IMR-90 (cell line): Measurements from ENCODE around the gene FITM2.

Experiments used
- BHLHE40 ChIP-seq: fragments of 150-350 bp; IDR thresholded peaks from 2 replicates; pipeline ENCODE4 v1.6.1; 2016; ENCODE audit warnings: mild to moderate bottlenecking, low read depth, low read length
- CEBPB ChIP-seq: IDR thresholded peaks from 2 replicates; pipeline ENCODE4 v1.6.1; 2012; ENCODE audit warnings: low read depth, low read length, improper control_type of control experiment
- FOS ChIP-seq: fragments of 150-350 bp; IDR thresholded peaks from 2 replicates; pipeline ENCODE4 v1.6.1; 2016; ENCODE audit warnings: low read depth, low read length
- MAZ ChIP-seq: IDR thresholded peaks from 2 replicates; pipeline ENCODE4 v1.6.1; 2012; ENCODE audit warnings: low read depth, mild to moderate bottlenecking, low read length, improper control_type of control experiment, moderate library complexity, borderline replicate concordance
- NFE2L2 ChIP-seq: fragments of 150-350 bp; IDR thresholded peaks from 2 replicates; pipeline ENCODE4 v1.6.1; 2016; ENCODE audit warnings: low read depth, mild to moderate bottlenecking, low read length
- POLR2A ChIP-seq: IDR thresholded peaks from 2 replicates; pipeline ENCODE4 v1.6.1; 2012; ENCODE audit warnings: mild to moderate bottlenecking, low read depth, low read length
- RCOR1 ChIP-seq: IDR thresholded peaks from 2 replicates; pipeline ENCODE4 v1.6.1; 2012; ENCODE audit warnings: mild to moderate bottlenecking, low read length, improper control_type of control experiment; ENCODE audit not compliant: insufficient replicate concordance
- RFX5 ChIP-seq: IDR thresholded peaks from 2 replicates; pipeline ENCODE4 v1.8.0; 2012; ENCODE audit warnings: low read depth, mild to moderate bottlenecking, low read length, moderate library complexity
- SMC3 ChIP-seq: fragments of 150-350 bp; IDR thresholded peaks from 2 replicates; pipeline ENCODE4 v1.6.1; 2016; ENCODE audit warnings: low read depth, mild to moderate bottlenecking, antibody characterized with exemption, low read length, moderate library complexity
- TF ChIP-seq, protein P1 (sequence below): conservative IDR thresholded peaks from 2 replicates; pipeline ENCODE4 v1.5.1; 2012; ENCODE audit warnings: mild to moderate bottlenecking, low read depth, low read length, improper control_type of control experiment
- TF ChIP-seq, protein P2 (sequence below): fragments of 150-350 bp; IDR thresholded peaks from 2 replicates; pipeline ENCODE4 v1.6.1; 2016; ENCODE audit warnings: low read depth, mild to moderate bottlenecking, low read length, moderate library complexity, borderline replicate concordance

DNA sequence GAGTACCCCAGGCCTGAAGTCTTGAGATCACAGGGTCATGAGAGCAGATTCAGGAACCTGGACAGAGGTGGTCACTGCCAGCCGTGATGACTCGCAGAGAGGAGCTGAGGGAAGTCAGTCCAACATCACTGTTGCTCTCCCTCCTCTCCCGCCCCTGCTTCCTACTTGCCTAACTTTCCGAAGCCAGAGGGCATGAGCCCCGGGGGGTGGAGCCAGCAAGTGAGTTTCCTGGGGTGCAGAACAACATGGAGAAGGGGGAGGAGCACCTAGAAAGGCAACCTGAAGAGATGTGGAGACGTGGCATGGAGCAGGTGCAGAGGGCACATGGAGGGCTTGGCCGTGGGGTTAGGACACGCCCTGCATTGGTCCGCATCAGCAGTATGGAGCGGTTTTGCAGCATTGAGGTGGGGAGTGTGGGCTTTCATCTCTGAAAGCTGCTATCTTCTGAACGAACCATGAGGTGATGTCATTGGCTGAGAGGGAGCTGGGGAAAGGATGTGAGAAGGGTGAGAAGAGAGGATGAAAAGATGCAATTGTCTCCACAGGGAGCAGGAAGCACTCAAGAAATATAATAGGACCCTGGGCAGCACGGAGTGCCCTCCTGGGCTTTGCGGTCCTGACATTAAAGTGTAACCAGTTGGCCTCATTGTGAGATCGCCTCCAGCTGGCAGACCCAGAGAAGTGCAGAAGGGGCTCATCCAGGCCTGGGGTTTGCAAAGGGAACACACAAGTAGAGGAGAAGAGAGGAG lies 38.9 kb downstream of the FITM2 start:
- TF ChIP-seq, protein P1, sequence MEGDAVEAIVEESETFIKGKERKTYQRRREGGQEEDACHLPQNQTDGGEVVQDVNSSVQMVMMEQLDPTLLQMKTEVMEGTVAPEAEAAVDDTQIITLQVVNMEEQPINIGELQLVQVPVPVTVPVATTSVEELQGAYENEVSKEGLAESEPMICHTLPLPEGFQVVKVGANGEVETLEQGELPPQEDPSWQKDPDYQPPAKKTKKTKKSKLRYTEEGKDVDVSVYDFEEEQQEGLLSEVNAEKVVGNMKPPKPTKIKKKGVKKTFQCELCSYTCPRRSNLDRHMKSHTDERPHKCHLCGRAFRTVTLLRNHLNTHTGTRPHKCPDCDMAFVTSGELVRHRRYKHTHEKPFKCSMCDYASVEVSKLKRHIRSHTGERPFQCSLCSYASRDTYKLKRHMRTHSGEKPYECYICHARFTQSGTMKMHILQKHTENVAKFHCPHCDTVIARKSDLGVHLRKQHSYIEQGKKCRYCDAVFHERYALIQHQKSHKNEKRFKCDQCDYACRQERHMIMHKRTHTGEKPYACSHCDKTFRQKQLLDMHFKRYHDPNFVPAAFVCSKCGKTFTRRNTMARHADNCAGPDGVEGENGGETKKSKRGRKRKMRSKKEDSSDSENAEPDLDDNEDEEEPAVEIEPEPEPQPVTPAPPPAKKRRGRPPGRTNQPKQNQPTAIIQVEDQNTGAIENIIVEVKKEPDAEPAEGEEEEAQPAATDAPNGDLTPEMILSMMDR: no peak
- no peak for TF ChIP-seq SMC3
- no peak for TF ChIP-seq NFE2L2
- TF ChIP-seq POLR2A: no peak
- TF ChIP-seq, protein P2, sequence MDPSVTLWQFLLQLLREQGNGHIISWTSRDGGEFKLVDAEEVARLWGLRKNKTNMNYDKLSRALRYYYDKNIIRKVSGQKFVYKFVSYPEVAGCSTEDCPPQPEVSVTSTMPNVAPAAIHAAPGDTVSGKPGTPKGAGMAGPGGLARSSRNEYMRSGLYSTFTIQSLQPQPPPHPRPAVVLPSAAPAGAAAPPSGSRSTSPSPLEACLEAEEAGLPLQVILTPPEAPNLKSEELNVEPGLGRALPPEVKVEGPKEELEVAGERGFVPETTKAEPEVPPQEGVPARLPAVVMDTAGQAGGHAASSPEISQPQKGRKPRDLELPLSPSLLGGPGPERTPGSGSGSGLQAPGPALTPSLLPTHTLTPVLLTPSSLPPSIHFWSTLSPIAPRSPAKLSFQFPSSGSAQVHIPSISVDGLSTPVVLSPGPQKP: no peak
- TF ChIP-seq RCOR1: no peak
- no peak for TF ChIP-seq MAZ
- no peak for TF ChIP-seq CEBPB
- no peak for TF ChIP-seq RFX5
- no peak for TF ChIP-seq FOS
- no peak for TF ChIP-seq BHLHE40
